Right lobe of liver (tissue), 4 donors: ENCODE results near the gene GABRB3.

ENCODE experiments used
- POLR2A ChIP-seq: fragments of 450-650 bp; IDR thresholded peaks from one replicate; pipeline ENCODE4 v1.6.1; 2017; ENCODE audit warnings: antibody characterized with exemption, mild to moderate bottlenecking
- TF ChIP-seq, protein P1 (sequence below), 4 donors: fragments of 200-600 bp in 3 of 4; fragments of 450-650 bp in 1 of 4; IDR thresholded peaks; one replicate each; pipeline versions ENCODE4 v1.5.1 to v1.8.0; 2016 to 2022; ENCODE audit warnings: antibody characterized with exemption in 4 of 4, mild to moderate bottlenecking in 2 of 4
- donor health status: DM: no; HTN: no; CAD: no.
- donor health status: DM: no; HTN: no; CAD: no.
- donor health status: DM: no; HTN: yes; CAD: no.

DNA sequence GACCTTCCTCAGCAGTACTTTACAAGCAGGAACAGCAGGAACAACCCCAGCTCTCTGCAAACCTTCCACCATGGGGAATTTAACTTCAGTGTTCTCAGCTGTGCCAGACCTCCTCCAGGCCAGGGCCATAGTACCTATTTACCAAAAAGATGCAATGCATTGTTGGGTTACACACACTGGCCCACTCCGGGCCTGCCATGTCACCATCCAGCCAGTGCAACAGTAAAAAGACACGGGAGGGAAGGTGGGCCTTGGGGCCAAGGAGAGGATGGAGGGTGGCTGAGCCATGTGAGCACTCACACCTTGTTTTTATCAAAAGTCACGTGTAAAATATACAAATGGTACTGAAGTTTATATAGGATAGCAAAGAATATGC lies 157.0 kb downstream of the GABRB3 start:
- TF ChIP-seq, protein P1, sequence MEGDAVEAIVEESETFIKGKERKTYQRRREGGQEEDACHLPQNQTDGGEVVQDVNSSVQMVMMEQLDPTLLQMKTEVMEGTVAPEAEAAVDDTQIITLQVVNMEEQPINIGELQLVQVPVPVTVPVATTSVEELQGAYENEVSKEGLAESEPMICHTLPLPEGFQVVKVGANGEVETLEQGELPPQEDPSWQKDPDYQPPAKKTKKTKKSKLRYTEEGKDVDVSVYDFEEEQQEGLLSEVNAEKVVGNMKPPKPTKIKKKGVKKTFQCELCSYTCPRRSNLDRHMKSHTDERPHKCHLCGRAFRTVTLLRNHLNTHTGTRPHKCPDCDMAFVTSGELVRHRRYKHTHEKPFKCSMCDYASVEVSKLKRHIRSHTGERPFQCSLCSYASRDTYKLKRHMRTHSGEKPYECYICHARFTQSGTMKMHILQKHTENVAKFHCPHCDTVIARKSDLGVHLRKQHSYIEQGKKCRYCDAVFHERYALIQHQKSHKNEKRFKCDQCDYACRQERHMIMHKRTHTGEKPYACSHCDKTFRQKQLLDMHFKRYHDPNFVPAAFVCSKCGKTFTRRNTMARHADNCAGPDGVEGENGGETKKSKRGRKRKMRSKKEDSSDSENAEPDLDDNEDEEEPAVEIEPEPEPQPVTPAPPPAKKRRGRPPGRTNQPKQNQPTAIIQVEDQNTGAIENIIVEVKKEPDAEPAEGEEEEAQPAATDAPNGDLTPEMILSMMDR (IDR thresholded peaks at IDR 0.05) = no peak
- TF ChIP-seq POLR2A = no peak
